Caki2 (cell line): Measurements from ENCODE around the gene ACTRT2. TPM values are rescaled to one million over a fixed set of nuclear protein-coding genes. Genes with fewer than 3 reads are reported as not detected.

Source experiments
- DNase-seq: peaks from one replicate; pipeline ENCODE4 v3.0.0-alpha.2; 2015; ENCODE audit warnings: low read depth
- in situ Hi-C: cut with HindIII; loops from 2 replicates; pipeline ENCODE4 v1.10.0; 2016; ENCODE audit warnings: low sequenced_read_pairs, low pct_unique_long_range_greater_than_20kb, mixed read lengths
- total RNA-seq: library from RNA; depleted of rRNA; stranded (reverse); fragments of >200 nt; shearing (Covaris generic); gene quantifications from 2 replicates; pipeline ENCODE4 v1.2.3, GENCODE V29; 2014; ENCODE audit warnings: low replicate concordance; rRNA removed

The ACTRT2 gene
- total RNA-seq, 1 experiment from 2014 or later = not detected

DNA sequence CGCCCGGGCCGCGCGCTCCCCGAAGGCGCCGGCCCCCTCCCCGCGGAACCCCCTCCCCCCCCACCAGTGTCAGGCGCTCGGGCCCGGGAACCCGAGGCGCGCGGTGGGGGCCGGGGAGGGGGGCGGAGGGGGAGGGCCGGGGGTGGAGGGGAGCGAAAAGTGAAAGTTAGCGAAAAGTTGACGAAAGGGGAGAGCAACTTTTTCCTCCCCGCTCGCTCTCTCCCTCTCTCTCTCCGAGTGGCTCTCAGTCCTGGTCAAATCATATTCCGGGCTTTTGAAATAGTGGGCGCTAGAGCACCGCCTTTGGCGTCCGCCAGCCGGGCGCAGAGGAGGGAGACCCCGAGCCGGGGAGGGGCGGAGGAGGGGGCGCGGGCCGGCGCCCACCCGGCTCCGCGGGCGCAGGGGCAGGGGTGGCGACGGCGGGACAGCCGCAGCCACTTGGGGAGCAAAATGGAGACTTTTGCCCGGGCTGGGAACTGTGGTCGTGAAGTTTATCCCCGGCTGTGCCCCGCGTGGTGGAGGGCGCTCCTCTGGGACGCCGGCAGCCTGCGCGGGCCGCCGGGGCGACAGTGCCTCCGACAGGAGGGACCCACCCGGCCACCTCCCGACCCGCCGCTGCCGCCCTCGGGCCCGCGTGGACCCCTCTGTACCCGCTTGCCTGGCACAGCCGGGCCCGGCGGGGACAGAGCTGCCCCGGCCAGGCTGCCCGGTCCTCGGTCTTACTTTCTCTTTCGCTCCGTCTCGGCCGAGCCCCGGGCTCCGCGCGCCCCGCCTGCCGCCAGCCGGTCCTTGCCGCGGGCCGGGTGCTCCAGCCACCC is 48.4 kb downstream of the ACTRT2 start:
- in situ Hi-C loops = no loop called here
- no peak for DNase-seq

DNA sequence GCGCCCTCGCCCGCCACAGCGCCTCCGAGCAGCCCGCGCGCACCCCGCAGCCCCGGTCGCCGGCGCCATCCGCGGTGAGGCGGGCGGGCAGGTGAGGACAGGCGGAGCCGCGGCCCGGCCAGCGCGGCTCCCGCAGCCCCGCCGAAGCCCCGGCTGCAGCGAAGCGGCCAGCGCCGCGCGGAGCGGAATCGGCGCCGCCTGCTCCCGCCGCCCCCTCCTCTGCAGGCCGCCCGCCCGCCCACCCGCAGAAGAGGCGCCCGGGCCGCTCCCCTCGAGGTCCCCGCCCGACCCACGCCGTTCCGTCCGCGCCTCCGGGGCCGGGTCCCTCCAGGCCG is 49.0 kb downstream of the ACTRT2 start:
- DNase-seq = no peak
- in situ Hi-C loops = no loop called here

DNA sequence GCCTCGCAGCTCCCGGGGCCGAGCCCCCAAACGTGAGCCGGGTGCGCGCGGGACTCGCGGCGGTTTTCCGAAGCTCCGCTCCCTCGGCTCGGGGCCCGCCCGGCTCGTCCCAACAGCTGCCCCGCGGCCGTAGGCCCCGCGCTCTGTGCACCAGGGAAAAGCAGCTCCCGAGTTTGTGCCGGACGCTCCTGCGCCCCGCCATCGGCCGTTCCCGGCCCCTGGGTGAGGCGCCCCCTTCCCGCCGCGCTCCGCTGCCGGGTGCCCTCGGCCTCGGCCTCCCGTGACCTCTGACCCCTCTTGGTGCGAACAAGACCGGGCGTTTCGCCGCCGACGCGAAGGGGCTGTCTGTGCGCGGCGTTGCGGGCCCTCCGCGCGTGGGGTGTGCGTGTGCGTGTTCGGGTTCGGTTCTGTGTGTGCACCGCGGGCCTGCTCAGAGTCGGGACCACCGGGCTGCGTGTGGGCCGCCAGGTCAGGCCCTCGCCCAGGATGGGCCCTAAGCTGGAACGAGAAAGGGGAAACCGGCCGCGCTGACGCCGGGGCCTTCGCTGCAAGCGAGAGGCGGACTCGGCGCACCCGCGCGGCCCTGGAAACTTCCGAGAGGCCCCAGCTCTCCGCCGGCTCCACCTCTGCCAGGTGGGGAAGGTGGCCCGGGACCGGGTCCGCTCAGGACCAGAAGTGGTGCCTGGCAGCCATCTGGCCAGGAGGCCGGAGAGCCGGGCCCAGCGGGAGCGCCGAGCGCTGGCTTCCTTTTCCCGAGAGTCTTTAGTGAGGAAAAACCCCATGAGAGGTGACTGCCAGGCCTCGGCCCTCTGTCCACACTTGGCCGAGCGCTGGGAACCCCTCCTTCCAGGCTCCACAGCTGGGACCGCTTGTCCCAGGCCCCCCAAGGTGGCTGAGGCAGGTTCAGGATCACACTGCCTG is 49.6 kb downstream of the ACTRT2 start:
- in situ Hi-C loops = no loop called here

DNA sequence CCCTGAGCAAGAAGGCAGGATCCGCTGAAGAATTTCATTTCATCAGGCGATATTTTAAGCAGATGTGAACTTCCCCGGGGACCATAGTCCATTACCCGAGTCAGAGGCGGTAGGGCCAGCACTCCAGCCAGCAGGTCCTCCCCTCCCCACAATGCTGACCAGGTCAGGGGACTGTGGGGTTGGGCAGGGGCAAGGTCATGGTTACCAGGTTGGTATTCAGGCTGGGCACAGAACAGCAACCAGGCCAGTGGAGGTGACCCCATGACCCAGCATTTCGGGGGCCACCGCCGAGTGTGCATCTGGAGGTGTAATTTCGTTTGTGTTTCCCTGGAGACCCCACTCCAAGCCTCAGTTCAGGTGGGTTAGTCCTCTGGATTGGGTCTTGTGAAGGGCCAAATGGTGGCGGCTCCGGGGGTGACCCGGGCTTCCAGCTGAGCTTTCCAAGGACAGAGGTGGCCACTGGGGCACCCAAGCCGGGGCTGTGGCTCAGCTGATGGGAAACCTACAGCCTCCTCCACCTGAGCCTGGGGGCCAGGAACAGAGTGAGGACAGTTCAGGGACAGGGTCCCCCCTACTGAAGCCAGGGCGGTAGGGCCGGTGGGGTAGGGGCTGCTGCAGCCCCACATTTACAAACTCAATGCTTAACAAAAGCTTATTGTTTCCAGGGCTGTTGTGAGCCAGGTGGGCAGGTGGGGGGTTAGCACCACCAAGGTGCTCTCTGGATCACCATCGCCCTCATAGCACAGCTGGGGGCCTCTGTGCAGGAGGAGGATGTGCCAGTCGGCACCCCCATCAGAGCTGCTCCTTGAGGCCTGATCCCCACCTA is 50.5 kb downstream of the ACTRT2 start:
- no peak for DNase-seq

More for the DNA sequence above, 49.6 kb downstream of the ACTRT2 start:
- no peak for DNase-seq

More for the DNA sequence above, 50.5 kb downstream of the ACTRT2 start:
- in situ Hi-C loops = no loop called here

Other genes starting within 250 kb of the ACTRT2 start
- gene TTC34, start 219.8 kb upstream of the ACTRT2 start, total RNA-seq = not detected in 2 replicates
- gene PRDM16, start 47.7 kb downstream of the ACTRT2 start, total RNA-seq = not detected in 2 replicates